Bronchial epithelial cell (primary cell): ENCODE results near the gene RBM10. TPM values are rescaled to one million over a fixed set of nuclear protein-coding genes. Genes with fewer than 3 reads are reported as not detected.
A peak's percentile ranks its signal among the peaks of the same experiment; 100 is the strongest.

Source experiments
- DNase-seq: peaks from one replicate; pipeline ENCODE4 v3.0.0-alpha.2; 2010; ENCODE audit warnings: low read depth
- FAIRE-seq: peaks from 2 replicates; lab custom pipeline; 2011; peaks lifted over from hg19 to GRCh38; lab: Jason Lieb, UNC
- H3K27me3 ChIP-seq: 2 replicates; pipeline ENCODE4 v1.5.1; 2011; ENCODE audit warnings: low read length; ENCODE audit not compliant: control insufficient read depth, insufficient read depth
- H3K36me3 ChIP-seq: 2 replicates; pipeline ENCODE4 v1.5.1; 2011; ENCODE audit warnings: low read length; ENCODE audit not compliant: control insufficient read depth, insufficient read depth
- H3K4me3 ChIP-seq: 2 replicates; pipeline ENCODE4 v1.5.1; 2011; ENCODE audit warnings: mild to moderate bottlenecking, low read depth, low read length, control low read depth
- total RNA-seq: library from RNA; depleted of rRNA; stranded (reverse); fragments of >200 nt; gene quantifications from 2 replicates; pipeline ENCODE4 v1.2.1, GENCODE V29; 2014
- TF ChIP-seq, protein P1 (sequence below): IDR thresholded peaks from 2 replicates; pipeline ENCODE4 v1.5.1; 2011; ENCODE audit warnings: mild to moderate bottlenecking, moderate library complexity, low read length, control low read depth, inconsistent platforms; ENCODE audit not compliant: insufficient read depth, severe bottlenecking

Gene RBM10
- total RNA-seq, 1 donor from 2014 or later: 29.0 TPM

DNA sequence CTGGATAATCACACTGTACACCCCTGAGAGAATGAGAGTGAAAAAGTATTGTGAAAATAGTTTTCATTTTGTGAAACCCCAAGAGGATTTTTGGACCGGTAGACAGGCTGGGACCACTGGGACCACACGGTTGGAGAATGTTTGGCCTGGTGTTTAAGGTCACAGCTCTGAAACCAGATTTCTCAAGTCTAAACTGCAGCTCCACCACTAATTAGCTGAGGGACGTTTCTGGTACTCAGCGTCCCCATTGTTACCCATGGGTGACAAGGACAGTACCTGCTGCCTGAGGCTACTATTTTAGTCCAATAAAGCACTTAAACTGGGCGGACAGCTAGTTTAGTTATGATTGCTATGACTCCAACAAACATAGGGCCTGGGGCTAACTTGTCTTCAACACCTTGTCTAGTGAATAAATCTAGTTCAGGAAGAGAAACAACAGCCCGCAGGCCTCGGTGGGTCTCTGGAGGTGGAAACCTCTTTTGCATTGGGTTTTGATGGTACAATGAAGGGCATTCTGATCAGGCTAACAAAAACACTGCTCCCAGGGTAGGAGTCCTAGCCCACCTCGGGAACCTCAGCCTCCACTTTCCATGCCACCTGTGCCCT lies 87.3 kb downstream of the RBM10 start:
- DNase-seq (peak; percentile 26), FAIRE-seq (no peak)
- Histone ChIP-seq H3K27me3 (no peaks in the 10 kb centered on the region), H3K4me3 (peak overlapping the region; percentile 57), H3K36me3 (no peaks in the 10 kb centered on the region)
- TF ChIP-seq, protein P1, sequence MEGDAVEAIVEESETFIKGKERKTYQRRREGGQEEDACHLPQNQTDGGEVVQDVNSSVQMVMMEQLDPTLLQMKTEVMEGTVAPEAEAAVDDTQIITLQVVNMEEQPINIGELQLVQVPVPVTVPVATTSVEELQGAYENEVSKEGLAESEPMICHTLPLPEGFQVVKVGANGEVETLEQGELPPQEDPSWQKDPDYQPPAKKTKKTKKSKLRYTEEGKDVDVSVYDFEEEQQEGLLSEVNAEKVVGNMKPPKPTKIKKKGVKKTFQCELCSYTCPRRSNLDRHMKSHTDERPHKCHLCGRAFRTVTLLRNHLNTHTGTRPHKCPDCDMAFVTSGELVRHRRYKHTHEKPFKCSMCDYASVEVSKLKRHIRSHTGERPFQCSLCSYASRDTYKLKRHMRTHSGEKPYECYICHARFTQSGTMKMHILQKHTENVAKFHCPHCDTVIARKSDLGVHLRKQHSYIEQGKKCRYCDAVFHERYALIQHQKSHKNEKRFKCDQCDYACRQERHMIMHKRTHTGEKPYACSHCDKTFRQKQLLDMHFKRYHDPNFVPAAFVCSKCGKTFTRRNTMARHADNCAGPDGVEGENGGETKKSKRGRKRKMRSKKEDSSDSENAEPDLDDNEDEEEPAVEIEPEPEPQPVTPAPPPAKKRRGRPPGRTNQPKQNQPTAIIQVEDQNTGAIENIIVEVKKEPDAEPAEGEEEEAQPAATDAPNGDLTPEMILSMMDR: no peak

DNA sequence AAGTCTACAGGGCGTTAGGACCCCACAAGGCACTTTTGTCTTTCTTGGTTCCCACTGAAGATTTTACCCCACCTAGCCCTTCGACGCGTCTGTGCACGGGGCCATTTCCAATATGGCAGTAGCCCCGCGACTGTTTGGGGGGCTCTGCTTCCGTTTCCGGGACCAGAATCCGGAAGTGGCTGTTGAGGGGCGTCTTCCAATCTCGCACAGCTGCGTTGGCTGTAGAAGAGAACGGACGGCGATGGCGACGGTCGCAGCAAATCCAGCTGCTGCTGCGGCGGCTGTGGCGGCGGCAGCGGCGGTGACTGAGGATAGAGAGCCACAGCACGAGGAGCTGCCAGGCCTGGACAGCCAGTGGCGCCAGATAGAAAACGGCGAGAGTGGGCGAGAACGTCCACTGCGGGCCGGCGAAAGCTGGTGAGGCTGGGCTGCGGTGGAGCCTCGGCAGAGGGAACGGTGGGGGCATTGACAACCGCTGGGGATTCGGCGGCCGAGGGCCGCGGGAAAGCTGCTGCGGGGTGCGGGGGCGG lies 87.8 kb downstream of the RBM10 start, which contains the start of gene USP11:
Gene USP11 (plus strand): TSS at position 207 of the 530 bp plus-strand sequence. CDS start 35 bp downstream, at position 242.
- no peaks in the 10 kb centered on the region for H3K27me3 ChIP-seq

DNA sequence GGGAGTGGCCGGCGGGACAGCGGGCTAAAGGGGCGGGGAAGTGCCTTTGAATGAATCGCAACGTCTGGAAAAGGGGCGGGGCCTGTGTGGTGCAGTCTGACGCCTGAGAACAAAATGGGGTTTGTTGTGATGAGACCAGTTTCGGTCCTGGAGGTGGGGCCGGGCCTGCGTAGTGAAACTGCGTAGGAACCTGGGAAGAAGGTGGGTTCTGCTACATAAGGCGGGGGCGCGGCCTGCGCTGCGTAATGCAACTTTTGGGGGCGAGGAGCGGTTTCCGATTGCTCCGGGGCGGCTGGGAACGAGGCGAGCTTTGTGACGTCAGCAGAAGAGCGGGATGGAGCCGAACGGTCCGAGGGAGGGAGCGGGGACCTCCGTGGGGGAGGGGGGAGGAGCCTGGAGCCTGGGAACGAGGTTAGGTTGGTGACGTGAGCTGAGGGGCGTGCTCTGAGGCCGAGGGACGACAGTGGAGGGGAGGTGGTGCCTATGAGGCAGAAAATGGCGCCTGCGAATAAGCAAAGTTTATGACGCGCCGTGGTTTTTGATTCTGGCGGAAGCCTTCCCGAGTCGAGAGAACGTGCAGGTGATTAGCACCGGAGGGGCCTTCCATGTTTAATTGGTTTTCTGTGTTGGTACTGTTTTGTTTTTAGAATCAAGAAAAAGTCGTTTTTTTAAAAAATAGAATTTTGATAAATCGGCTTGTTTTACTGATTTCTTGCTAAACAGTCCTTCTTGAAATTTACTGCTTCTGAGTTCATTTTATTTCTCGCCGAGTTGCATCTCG lies 88.5 kb downstream of the RBM10 start:
- DNase-seq (peak; percentile 90), FAIRE-seq (no peak)
- Histone ChIP-seq H3K27me3 (no peaks in the 10 kb centered on the region), H3K36me3 (no peaks in the 10 kb centered on the region), H3K4me3 (peak overlapping the region; percentile 57)
- TF ChIP-seq, protein P1: no peak

More for the DNA sequence above, 87.8 kb downstream of the RBM10 start, which contains the start of gene USP11:
- peak within 1 kb of the TSS; percentile 57 for H3K4me3 ChIP-seq
- DNase-seq: no peak
- H3K36me3 ChIP-seq: no peaks in the 10 kb centered on the region
- TF ChIP-seq, protein P1: no peak
- FAIRE-seq: no peak

DNA sequence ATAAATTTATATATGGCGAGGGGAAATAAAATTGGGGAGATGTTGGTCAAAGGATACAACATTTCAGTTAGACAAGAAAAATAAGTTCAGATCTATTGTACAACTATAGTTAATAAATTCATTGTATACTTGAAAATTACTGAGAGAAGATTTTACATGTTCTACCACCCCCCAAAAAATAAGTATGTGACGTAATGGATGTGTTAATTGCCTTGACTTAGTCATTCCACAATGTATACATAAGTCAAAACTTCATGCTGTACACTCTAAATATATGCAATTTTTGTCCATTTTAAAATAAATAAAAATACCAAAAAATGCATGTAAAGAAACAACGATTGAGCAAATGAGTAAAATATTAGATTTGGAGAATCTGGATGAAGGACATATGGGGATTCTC lies 89.6 kb downstream of the RBM10 start:
- Histone ChIP-seq H3K36me3 (no peaks in the 10 kb centered on the region), H3K27me3 (no peaks in the 10 kb centered on the region), H3K4me3 (no peak overlapping the region)
- TF ChIP-seq, protein P1: no peak
- FAIRE-seq: no peak
- peak; percentile 60 for DNase-seq

DNA sequence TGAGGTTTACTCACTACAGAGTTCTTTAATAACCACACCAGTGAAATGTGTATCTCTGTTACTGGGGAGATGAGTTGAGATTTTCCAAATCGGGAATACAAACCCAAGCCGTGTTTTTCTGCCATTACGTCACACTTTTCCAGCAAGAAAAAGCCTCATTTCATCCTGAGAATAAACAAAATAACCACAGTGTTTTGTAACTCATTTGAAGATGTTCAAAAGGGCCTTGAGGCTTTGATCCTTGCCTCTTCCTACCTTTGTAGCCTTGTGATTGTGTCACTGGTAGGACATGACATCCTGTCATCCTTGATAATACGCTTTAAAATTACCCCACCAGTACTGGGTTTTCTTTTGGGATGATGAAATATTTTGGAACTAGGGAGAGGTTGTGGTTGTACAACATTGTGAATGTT lies 90.7 kb downstream of the RBM10 start:
- DNase-seq: no peak
- peak; percentile 84 for FAIRE-seq
- TF ChIP-seq, protein P1: no peak

More for the DNA sequence above, 90.7 kb downstream of the RBM10 start:
- H3K27me3 ChIP-seq: no peaks in the 10 kb centered on the region
- H3K36me3 ChIP-seq: no peaks in the 10 kb centered on the region
- no peak overlapping the region for H3K4me3 ChIP-seq

Other genes starting within 250 kb of the RBM10 start
- gene JADE3, start 232.8 kb upstream of the RBM10 start, total RNA-seq: 5.5 and 6.1 TPM in 2 replicates
- 0.26 TPM in 1 of 2 replicates, not detected in the other for gene RGN, start 66.8 kb upstream of the RBM10 start, total RNA-seq
- 32.1 and 48.4 TPM in 2 replicates for gene NDUFB11, start 519 bp upstream of the RBM10 start, total RNA-seq
- gene UBA1, start 48.6 kb downstream of the RBM10 start, total RNA-seq: 87.4 and 137 TPM in 2 replicates
- 54.8 and 100 TPM in 2 replicates for gene CDK16, start 73.5 kb downstream of the RBM10 start, total RNA-seq
- 6.1 and 7.3 TPM in 2 replicates for gene USP11, start 87.8 kb downstream of the RBM10 start, total RNA-seq
- not detected in 2 replicates for gene ZNF157, start 225.4 kb downstream of the RBM10 start, total RNA-seq